ENCODE measurements around the gene FTO. TPM values are rescaled to one million over a fixed set of nuclear protein-coding genes. Genes with fewer than 3 reads are reported as not detected.
"Not testable (repeated sequence)": the region's sequence is repeated elsewhere in the genome, so short reads cannot be mapped to it uniquely, and the experiment has no call there.

FTO gene
- total RNA-seq, 4 donors from 2014 or later: 125 to 182 (median 164) TPM

GRCh38 chr16:53678756-53679343 lies 25.1 kb upstream of the FTO start:
- H3K4me1 ChIP-seq: no peaks in the 10 kb centered on the region
- H3K27ac ChIP-seq: no peak overlapping the region
- H3K4me3 ChIP-seq (replicated peaks in 1 of 3): no peak overlapping the region
- no peaks in the 10 kb centered on the region for H3K27me3 ChIP-seq
- TF ChIP-seq POLR2A (IDR thresholded peaks at IDR 0.05): no peak
- TF ChIP-seq, protein P1, sequence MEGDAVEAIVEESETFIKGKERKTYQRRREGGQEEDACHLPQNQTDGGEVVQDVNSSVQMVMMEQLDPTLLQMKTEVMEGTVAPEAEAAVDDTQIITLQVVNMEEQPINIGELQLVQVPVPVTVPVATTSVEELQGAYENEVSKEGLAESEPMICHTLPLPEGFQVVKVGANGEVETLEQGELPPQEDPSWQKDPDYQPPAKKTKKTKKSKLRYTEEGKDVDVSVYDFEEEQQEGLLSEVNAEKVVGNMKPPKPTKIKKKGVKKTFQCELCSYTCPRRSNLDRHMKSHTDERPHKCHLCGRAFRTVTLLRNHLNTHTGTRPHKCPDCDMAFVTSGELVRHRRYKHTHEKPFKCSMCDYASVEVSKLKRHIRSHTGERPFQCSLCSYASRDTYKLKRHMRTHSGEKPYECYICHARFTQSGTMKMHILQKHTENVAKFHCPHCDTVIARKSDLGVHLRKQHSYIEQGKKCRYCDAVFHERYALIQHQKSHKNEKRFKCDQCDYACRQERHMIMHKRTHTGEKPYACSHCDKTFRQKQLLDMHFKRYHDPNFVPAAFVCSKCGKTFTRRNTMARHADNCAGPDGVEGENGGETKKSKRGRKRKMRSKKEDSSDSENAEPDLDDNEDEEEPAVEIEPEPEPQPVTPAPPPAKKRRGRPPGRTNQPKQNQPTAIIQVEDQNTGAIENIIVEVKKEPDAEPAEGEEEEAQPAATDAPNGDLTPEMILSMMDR (IDR thresholded peaks at IDR 0.05): no peak
- intact Hi-C loops (cut with DNase I): no loop called here
- no peaks in the 10 kb centered on the region for H3K36me3 ChIP-seq
- H3K9me3 ChIP-seq: no peaks in the 10 kb centered on the region
- no peak for DNase-seq

- DNase-seq: no peak
- intact Hi-C loops (cut with DNase I): no loop called here
Observed at GRCh38 chr16:53680756-53681155, 23.2 kb upstream of the FTO start.

DNA sequence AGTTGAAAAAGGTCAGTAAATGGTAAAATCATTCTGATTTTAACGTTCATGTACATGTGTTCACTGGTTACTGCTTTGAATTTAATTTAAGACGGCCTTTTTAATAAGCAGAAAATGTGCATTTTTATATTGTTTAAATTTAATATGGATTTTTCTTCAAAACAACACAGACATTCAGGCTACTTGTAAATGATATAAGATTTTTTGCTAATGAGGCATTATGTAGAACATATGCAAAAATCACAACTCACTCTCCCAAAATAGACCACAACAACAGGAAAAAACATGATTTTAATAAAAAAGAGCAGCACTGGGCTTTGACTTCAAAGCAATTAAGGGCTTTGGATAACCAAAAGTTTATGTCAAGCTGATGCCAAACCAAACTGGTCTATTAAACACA lies 22.6 kb upstream of the FTO start:
- no peaks in the 10 kb centered on the region for H3K27me3 ChIP-seq
- WGBS, 2 donors: 72 to 90% methylated on average over 2 of the region's 2 CpGs

More at GRCh38 chr16:53680756-53681155, 23.2 kb upstream of the FTO start:
- Histone ChIP-seq H3K9me3 (no peaks in the 10 kb centered on the region), H3K4me3 (replicated peaks in 1 of 3) (no peak overlapping the region), H3K4me1 (no peaks in the 10 kb centered on the region), H3K27me3 (no peaks in the 10 kb centered on the region), H3K27ac (no peak overlapping the region), H3K36me3 (peaks cover 0 to 6% of the 10 kb centered on the region in 2 donors)
- 89 to 93% methylated on average over 2 of the region's 2 CpGs for WGBS, 2 donors
- TF ChIP-seq, protein P1 (IDR thresholded peaks at IDR 0.05): no peak
- TF ChIP-seq POLR2A (IDR thresholded peaks at IDR 0.05): no peak

GRCh38 chr16:53685334-53685733 lies 18.6 kb upstream of the FTO start:
- H3K4me3 ChIP-seq (replicated peaks in 1 of 3); H3K36me3 ChIP-seq; H3K27me3 ChIP-seq; DNase-seq; H3K4me1 ChIP-seq; intact Hi-C loops (cut with DNase I); H3K27ac ChIP-seq; H3K9me3 ChIP-seq: not testable (repeated sequence)
- 90 to 96% methylated on average over 3 of the region's 3 CpGs for WGBS, 2 donors

More for the DNA sequence above, 22.6 kb upstream of the FTO start:
- Histone ChIP-seq H3K4me3 (replicated peaks in 1 of 3) (no peak overlapping the region), H3K9me3 (no peaks in the 10 kb centered on the region), H3K4me1 (no peaks in the 10 kb centered on the region), H3K27ac (no peak overlapping the region), H3K36me3 (peaks cover 0 to 6% of the 10 kb centered on the region in 2 donors)
- intact Hi-C loops (cut with DNase I): no loop called here
- no peak for TF ChIP-seq POLR2A (IDR thresholded peaks at IDR 0.05)
- TF ChIP-seq, protein P1 (IDR thresholded peaks at IDR 0.05): no peak
- no peak for DNase-seq

DNA sequence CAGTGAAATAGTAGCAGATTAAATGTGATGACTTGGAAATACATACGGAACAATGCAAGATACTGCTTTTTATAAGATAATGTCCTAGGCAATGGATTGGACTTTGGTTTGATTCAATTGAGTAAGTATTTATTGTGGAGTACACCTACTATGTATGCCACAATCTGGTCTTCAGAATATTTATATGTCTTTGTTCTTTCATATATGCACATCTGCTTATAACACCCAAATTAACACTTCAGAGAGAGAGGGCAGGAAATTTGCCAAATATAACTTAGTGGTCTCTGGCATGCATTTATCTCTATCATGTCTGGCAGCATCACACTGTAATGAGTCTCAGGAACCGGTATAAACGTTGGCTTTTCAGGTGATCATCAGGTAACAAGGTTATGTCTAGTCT lies 17.2 kb upstream of the FTO start:
- DNase-seq: no peak
- Histone ChIP-seq H3K4me1 (no peaks in the 10 kb centered on the region), H3K27me3 (no peaks in the 10 kb centered on the region), H3K9me3 (no peaks in the 10 kb centered on the region), H3K4me3 (replicated peaks in 1 of 3) (no peak overlapping the region), H3K27ac (no peak overlapping the region), H3K36me3 (peaks cover 3 to 6% of the 10 kb centered on the region in 2 donors)
- TF ChIP-seq POLR2A (IDR thresholded peaks at IDR 0.05): no peak
- TF ChIP-seq, protein P1 (IDR thresholded peaks at IDR 0.05): no peak
- WGBS, 2 donors: 85 to 95% methylated on average over 3 of the region's 3 CpGs
- intact Hi-C loops (cut with DNase I): no loop called here

All from thyroid gland (tissue), 4 donors.